Gastrocnemius medialis (tissue), 4 donors: ENCODE measurements around the gene GRM6.

Source experiments
- CTCF ChIP-seq, 5 experiments: fragments of 450-650 bp in 3 of 5; fragments of 200-600 bp in 2 of 5; sonication (generic) in 2 of 5; IDR thresholded peaks in 4 of 5; conservative IDR thresholded peaks in 1 of 5; 1 replicate in 4 of 5; 2 replicates in 1 of 5; pipeline ENCODE4 v1.5.1; 2016 to 2019; ENCODE audit warnings: antibody characterized with exemption in 5 of 5, mild to moderate bottlenecking in 3 of 5, moderate library complexity in 3 of 5
- POLR2A ChIP-seq, 2 donors: fragments of 450-650 bp; IDR thresholded peaks; one replicate each; pipeline ENCODE4 v1.6.1; 2017; ENCODE audit warnings: antibody characterized with exemption in 2 of 2, mild to moderate bottlenecking in 2 of 2, moderate library complexity in 2 of 2

GRCh38 chr5:178993955-178994579 is 1.1 kb downstream of the GRM6 start:
- TF ChIP-seq POLR2A (IDR thresholded peaks at IDR 0.05) (no peak), CTCF (IDR thresholded peaks at IDR 0.05 in 4 of 5, conservative IDR thresholded peaks at IDR 0.05 in 1 of 5) (no peak)
